ENCODE results near the gene DOP1A. TPM values are rescaled to one million over a fixed set of nuclear protein-coding genes. Genes with fewer than 3 reads are reported as not detected.
A peak's percentile ranks its signal among the peaks of the same experiment; 100 is the strongest.

DOP1A gene
- total RNA-seq, 1 donor from 2014 or later = 20.0 TPM

DNA sequence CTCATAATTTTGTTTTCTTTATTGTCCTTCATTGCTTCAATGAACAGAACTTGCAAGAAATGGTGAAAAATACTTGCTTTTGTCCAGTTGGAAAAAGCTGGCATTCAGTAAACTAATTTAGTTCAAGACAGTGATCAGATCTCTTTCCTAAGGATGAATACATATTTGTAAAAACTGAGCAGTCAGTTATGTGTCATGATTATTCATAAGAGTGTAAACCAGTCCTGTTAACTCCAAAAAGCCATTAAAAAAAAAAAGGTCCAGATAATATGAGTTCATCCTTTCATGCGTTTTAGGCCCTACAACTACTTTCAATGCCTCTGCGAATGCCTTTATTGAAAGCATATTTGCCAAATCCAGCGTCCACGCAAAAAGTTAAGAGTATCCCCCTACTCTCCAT lies 125.0 kb downstream of the DOP1A start:
- H3K27ac Mint-ChIP-seq (ENCODE audit: unreplicated experiment) = peak overlapping the region; percentile 83
- DNase-seq (ENCODE audit: low spot score) = no peak

GRCh38 chr6:83192871-83193746 lies 125.6 kb downstream of the DOP1A start, which contains the start of the genes PGM3 and RWDD2A:
Gene PGM3 (minus strand): TSS chr6:83193265. CDS start chr6:83191012, 2,253 bp downstream.
Gene RWDD2A (plus strand): TSS chr6:83193357. CDS start chr6:83194452, 1,095 bp downstream.
- Mint-ChIP-seq H3K27ac (ENCODE audit: unreplicated experiment) (peak within 1 kb of the TSS; percentile 83), H3K4me3 (ENCODE audit: unreplicated experiment) (peak within 1 kb of the TSS; percentile 98), H3K36me3 (ENCODE audit: low read depth, unreplicated experiment) (peaks cover 14% of the 10 kb centered on the region), H3K27me3 (ENCODE audit: unreplicated experiment) (peaks cover 4% of the 10 kb centered on the region), H3K9me3 (ENCODE audit: unreplicated experiment) (no peaks in the 10 kb centered on the region), H3K4me1 (ENCODE audit: unreplicated experiment) (peaks cover 16% of the 10 kb centered on the region)
- TF ChIP-seq, protein P1, sequence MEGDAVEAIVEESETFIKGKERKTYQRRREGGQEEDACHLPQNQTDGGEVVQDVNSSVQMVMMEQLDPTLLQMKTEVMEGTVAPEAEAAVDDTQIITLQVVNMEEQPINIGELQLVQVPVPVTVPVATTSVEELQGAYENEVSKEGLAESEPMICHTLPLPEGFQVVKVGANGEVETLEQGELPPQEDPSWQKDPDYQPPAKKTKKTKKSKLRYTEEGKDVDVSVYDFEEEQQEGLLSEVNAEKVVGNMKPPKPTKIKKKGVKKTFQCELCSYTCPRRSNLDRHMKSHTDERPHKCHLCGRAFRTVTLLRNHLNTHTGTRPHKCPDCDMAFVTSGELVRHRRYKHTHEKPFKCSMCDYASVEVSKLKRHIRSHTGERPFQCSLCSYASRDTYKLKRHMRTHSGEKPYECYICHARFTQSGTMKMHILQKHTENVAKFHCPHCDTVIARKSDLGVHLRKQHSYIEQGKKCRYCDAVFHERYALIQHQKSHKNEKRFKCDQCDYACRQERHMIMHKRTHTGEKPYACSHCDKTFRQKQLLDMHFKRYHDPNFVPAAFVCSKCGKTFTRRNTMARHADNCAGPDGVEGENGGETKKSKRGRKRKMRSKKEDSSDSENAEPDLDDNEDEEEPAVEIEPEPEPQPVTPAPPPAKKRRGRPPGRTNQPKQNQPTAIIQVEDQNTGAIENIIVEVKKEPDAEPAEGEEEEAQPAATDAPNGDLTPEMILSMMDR (IDR thresholded peaks at IDR 0.05; ENCODE audit: unreplicated experiment) = no peak
- DNase-seq (ENCODE audit: low spot score) = peak; percentile 89

More for the DNA sequence above, 125.0 kb downstream of the DOP1A start:
- H3K27me3 Mint-ChIP-seq (ENCODE audit: unreplicated experiment) = peaks cover 4% of the 10 kb centered on the region
- TF ChIP-seq, protein P1 (IDR thresholded peaks at IDR 0.05; ENCODE audit: unreplicated experiment) = no peak
- H3K36me3 Mint-ChIP-seq (ENCODE audit: low read depth, unreplicated experiment) = peaks cover 12% of the 10 kb centered on the region
- H3K9me3 Mint-ChIP-seq (ENCODE audit: unreplicated experiment) = no peaks in the 10 kb centered on the region
- peak overlapping the region; percentile 98 for H3K4me3 Mint-ChIP-seq (ENCODE audit: unreplicated experiment)
- peaks cover 16% of the 10 kb centered on the region for H3K4me1 Mint-ChIP-seq (ENCODE audit: unreplicated experiment)

- no peak overlapping the region for H3K27ac Mint-ChIP-seq (ENCODE audit: unreplicated experiment)
- peaks cover 18% of the 10 kb centered on the region for H3K4me1 Mint-ChIP-seq (ENCODE audit: unreplicated experiment)
- peaks cover 14% of the 10 kb centered on the region for H3K36me3 Mint-ChIP-seq (ENCODE audit: low read depth, unreplicated experiment)
- TF ChIP-seq, protein P1 (IDR thresholded peaks at IDR 0.05; ENCODE audit: unreplicated experiment) = no peak
- no peaks in the 10 kb centered on the region for H3K9me3 Mint-ChIP-seq (ENCODE audit: unreplicated experiment)
- DNase-seq (ENCODE audit: low spot score) = peak; percentile 62
- peak overlapping the region; percentile 70 for H3K4me3 Mint-ChIP-seq (ENCODE audit: unreplicated experiment)
- H3K27me3 Mint-ChIP-seq (ENCODE audit: unreplicated experiment) = peaks cover 4% of the 10 kb centered on the region
Observed at GRCh38 chr6:83193747-83194566, 126.5 kb downstream of the DOP1A start.

DNA sequence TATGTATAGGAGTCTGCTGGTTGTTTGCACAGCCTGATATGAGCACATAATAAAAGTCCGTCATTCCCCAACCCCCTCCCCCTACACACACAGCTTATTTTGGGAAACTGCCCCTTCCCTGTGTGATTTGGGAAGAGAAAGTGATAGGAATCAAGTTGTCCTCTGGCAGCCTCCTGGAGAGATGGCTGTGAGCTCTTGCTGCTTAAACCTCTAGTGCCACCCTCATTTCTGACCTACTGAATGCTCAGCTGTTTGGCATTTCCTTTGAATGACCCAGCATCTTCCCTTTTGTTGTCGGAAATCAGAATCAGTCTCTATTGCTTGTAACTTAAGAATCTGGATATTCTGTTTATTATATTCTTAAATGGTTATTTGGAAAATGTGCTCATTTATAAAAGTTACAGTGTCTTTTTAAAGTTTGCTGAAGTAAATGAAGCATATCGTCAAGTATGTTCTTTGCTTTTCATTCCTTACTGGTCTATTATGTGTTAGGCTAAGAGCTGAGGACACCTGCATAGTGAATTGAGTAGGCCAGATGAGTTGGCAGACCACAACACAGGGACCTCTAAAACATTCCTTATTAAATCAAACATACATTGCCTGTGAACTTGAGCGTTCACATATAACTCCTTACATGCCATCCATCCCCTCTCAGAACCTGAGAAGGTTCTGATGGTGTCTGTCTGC lies 131.2 kb downstream of the DOP1A start:
- TF ChIP-seq, protein P1 (IDR thresholded peaks at IDR 0.05; ENCODE audit: unreplicated experiment) = no peak
- peaks cover 11% of the 10 kb centered on the region for H3K4me1 Mint-ChIP-seq (ENCODE audit: unreplicated experiment)
- DNase-seq (ENCODE audit: low spot score) = no peak
- H3K9me3 Mint-ChIP-seq (ENCODE audit: unreplicated experiment) = no peaks in the 10 kb centered on the region
- H3K4me3 Mint-ChIP-seq (ENCODE audit: unreplicated experiment) = no peak overlapping the region
- H3K36me3 Mint-ChIP-seq (ENCODE audit: low read depth, unreplicated experiment) = peaks cover 10% of the 10 kb centered on the region
- H3K27me3 Mint-ChIP-seq (ENCODE audit: unreplicated experiment) = no peaks in the 10 kb centered on the region
- no peak overlapping the region for H3K27ac Mint-ChIP-seq (ENCODE audit: unreplicated experiment)
